ENCODE results near the gene ZNF10. TPM values are rescaled to one million over a fixed set of nuclear protein-coding genes. Genes with fewer than 3 reads are reported as not detected.

The ZNF10 gene
- 4.9 and 7.8 TPM in 2 replicates for total RNA-seq

GRCh38 chr12:133130038-133130807 lies at the start of gene ZNF10, which contains the start of gene ZNF891:
ZNF10 (plus strand) TSS chr12:133130627; CDS start chr12:133144493, 13,866 bp downstream.
ZNF891 (minus strand) TSS chr12:133130274; CDS start chr12:133121918, 8,356 bp downstream.

DNA sequence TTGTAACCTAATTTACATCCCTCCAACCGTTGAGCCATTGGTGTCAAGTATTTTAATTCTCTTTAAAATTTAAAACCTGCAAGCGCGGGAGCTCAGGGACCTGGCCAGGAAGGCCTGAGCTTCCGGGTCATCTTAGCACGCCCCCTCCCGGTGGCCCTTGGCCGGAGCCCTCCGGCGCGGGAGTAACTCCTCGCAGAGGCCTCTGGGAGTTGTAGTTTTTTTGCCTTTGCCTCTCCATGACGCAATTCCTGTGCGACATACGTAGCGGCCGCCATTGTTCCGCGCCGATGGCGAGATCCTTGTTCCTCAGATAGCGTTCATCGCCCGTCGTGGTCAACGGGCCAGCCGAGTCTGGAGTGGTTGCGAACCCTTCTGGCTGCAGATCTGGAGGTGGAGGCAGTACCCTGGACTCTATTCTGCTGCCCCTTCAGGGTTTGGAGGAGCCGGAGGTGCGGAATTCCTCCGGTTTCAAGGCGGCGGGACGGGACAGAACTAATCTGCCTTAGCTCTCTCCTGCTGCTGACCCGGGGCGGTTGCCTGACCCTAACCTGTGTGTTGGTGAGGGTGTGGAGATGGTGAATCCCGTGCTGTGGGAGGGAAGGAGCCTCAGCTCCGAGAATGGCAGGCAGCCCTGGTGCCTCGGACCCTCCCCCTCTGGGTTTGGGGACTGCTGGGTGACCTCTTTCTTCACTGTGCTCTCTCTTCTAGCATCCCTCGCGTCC lies 51.0 kb downstream of the ZNF10 start, which contains the start of gene ZNF268:
TSS of gene ZNF268 (plus strand) at position 258 of the 722 bp plus-strand sequence. CDS start 503 bp downstream, outside the sequence.

Other genes starting within 250 kb of the ZNF10 start
- 52.0 and 55.9 TPM in 2 replicates for gene CHFR, start 243.0 kb upstream of the ZNF10 start, total RNA-seq
- 13.4 and 17.0 TPM in 2 replicates for gene ZNF605, start 174.3 kb upstream of the ZNF10 start, total RNA-seq
- 11.7 and 15.8 TPM in 2 replicates for gene ZNF26, start 144.3 kb upstream of the ZNF10 start, total RNA-seq
- gene ZNF84, start 93.1 kb upstream of the ZNF10 start, total RNA-seq = 34.2 and 43.8 TPM in 2 replicates
- gene ZNF140, start 49.7 kb upstream of the ZNF10 start, total RNA-seq = 20.8 and 23.0 TPM in 2 replicates
- 1.5 and 2.0 TPM in 2 replicates for gene ZNF891, start 353 bp upstream of the ZNF10 start, total RNA-seq
- gene ZNF268, start 50.9 kb downstream of the ZNF10 start, total RNA-seq = 22.8 and 23.4 TPM in 2 replicates
- not detected in 2 replicates for gene ANHX, start 105.2 kb downstream of the ZNF10 start, total RNA-seq

Data from thoracic aorta endothelial cell (primary cell).